Glutamatergic neuron (in vitro differentiated cells): ENCODE data around the gene ORM2. TPM values are rescaled to one million over a fixed set of nuclear protein-coding genes. Genes with fewer than 3 reads are reported as not detected.

Experiments
- DNase-seq: peaks from one replicate; pipeline ENCODE4 v3.0.0; 2022
- H3K27ac Mint-ChIP-seq: one replicate; pipeline ENCODE4 v1.8.0; 2020; ENCODE audit warnings: mild to moderate bottlenecking, mixed read lengths, inconsistent platforms; ENCODE audit not compliant: unreplicated experiment
- H3K27me3 Mint-ChIP-seq: one replicate; pipeline ENCODE4 v1.8.0; 2020; ENCODE audit warnings: mild to moderate bottlenecking, moderate library complexity, mixed read lengths, inconsistent platforms; ENCODE audit not compliant: unreplicated experiment
- H3K36me3 Mint-ChIP-seq: one replicate; pipeline ENCODE4 v1.8.0; 2020; ENCODE audit warnings: mild to moderate bottlenecking, mixed read lengths, inconsistent platforms; ENCODE audit not compliant: unreplicated experiment
- H3K4me1 Mint-ChIP-seq: one replicate; pipeline ENCODE4 v1.8.0; 2020; ENCODE audit warnings: mild to moderate bottlenecking, low read depth, mixed read lengths, inconsistent platforms; ENCODE audit not compliant: unreplicated experiment
- H3K4me3 Mint-ChIP-seq: one replicate; pipeline ENCODE4 v1.8.0; 2020; ENCODE audit warnings: mild to moderate bottlenecking, mixed read lengths, inconsistent platforms; ENCODE audit not compliant: unreplicated experiment
- H3K9me3 Mint-ChIP-seq: one replicate; pipeline ENCODE4 v1.8.0; 2020; ENCODE audit warnings: mild to moderate bottlenecking, moderate library complexity, mixed read lengths, inconsistent platforms; ENCODE audit not compliant: unreplicated experiment
- CTCF ChIP-seq: fragments of 200-600 bp; sonication (generic); IDR thresholded peaks from one replicate; pipeline ENCODE4 v1.5.0; 2021; ENCODE audit not compliant: partially characterized antibody, unreplicated experiment
- total RNA-seq: library from RNA; stranded (reverse); fragmentation: NEBNext Ultra II Directional; extraction: Animal tissue kit (Norgen Biotek cat#: 25700); gene quantifications from one replicate; pipeline ENCODE4 v1.2.1, GENCODE V29; 2021; ENCODE audit not compliant: unreplicated experiment

The ORM2 gene
- total RNA-seq, 1 donor from 2014 or later = not detected

- no peak for TF ChIP-seq CTCF
- peaks cover 3% of the 10 kb centered on the region for H3K4me1 Mint-ChIP-seq
- H3K27ac Mint-ChIP-seq = no peak overlapping the region
- H3K27me3 Mint-ChIP-seq = peaks cover 2% of the 10 kb centered on the region
- peaks cover 6% of the 10 kb centered on the region for H3K36me3 Mint-ChIP-seq
- H3K4me3 Mint-ChIP-seq = no peak overlapping the region
- DNase-seq = no peak
- peaks cover 2% of the 10 kb centered on the region for H3K9me3 Mint-ChIP-seq
These were observed 28.5 kb upstream of the ORM2 start for GRCh38 chr9:114300846-114301797.

GRCh38 chr9:114301798-114302565 lies 27.7 kb upstream of the ORM2 start:
- Mint-ChIP-seq H3K27ac (no peak overlapping the region), H3K36me3 (peaks cover 4% of the 10 kb centered on the region)

GRCh38 chr9:114302727-114303126 lies 26.9 kb upstream of the ORM2 start:
- no peak for TF ChIP-seq CTCF
- no peak for DNase-seq
- H3K4me1 Mint-ChIP-seq = peaks cover 5% of the 10 kb centered on the region
- no peak overlapping the region for H3K27ac Mint-ChIP-seq
- no peak overlapping the region for H3K4me3 Mint-ChIP-seq
- H3K36me3 Mint-ChIP-seq = peaks cover 4% of the 10 kb centered on the region
- H3K9me3 Mint-ChIP-seq = peaks cover 2% of the 10 kb centered on the region
- peaks cover 5% of the 10 kb centered on the region for H3K27me3 Mint-ChIP-seq

More at GRCh38 chr9:114301798-114302565, 27.7 kb upstream of the ORM2 start:
- DNase-seq = no peak
- no peak for TF ChIP-seq CTCF
- Mint-ChIP-seq H3K27me3 (peaks cover 2% of the 10 kb centered on the region), H3K9me3 (peaks cover 2% of the 10 kb centered on the region), H3K4me3 (no peak overlapping the region), H3K4me1 (peaks cover 5% of the 10 kb centered on the region)

GRCh38 chr9:114303571-114303970 lies 26.1 kb upstream of the ORM2 start:
- peaks cover 5% of the 10 kb centered on the region for H3K27me3 Mint-ChIP-seq
- H3K4me1 Mint-ChIP-seq = peaks cover 5% of the 10 kb centered on the region
- H3K4me3 Mint-ChIP-seq = no peak overlapping the region
- H3K27ac Mint-ChIP-seq = no peak overlapping the region
- TF ChIP-seq CTCF = no peak
- H3K9me3 Mint-ChIP-seq = peaks cover 2% of the 10 kb centered on the region
- no peak for DNase-seq
- peaks cover 4% of the 10 kb centered on the region for H3K36me3 Mint-ChIP-seq
